ENCODE data around the gene ARHGAP15.

Gene ARHGAP15

DNA sequence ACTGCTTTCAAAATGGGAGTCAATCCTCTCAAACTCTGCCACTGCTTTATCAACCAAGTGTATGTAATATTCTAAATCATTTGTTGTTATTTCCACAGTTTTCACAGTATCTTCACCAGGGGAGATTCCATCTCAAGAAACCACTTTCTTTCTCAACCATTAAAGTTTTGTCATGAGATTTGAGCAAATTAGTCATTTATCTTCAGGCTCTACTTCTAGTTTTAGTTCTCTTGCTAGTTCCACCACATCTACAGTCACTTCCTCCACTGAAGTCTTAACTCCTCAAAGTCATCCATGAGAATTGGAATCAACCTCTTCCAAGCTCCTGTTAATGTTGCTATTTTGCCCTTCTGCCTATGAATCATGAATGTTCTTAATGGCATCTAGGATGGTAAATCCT lies 545.8 kb downstream of the ARHGAP15 start:
- TF ChIP-seq CTCF (IDR thresholded peaks at IDR 0.05; ENCODE audit: borderline replicate concordance, insufficient read depth, low read depth, low read length), result no peak
- H3K4me3 ChIP-seq (ENCODE audit: low read depth, low read length), result no peak overlapping the region

DNA sequence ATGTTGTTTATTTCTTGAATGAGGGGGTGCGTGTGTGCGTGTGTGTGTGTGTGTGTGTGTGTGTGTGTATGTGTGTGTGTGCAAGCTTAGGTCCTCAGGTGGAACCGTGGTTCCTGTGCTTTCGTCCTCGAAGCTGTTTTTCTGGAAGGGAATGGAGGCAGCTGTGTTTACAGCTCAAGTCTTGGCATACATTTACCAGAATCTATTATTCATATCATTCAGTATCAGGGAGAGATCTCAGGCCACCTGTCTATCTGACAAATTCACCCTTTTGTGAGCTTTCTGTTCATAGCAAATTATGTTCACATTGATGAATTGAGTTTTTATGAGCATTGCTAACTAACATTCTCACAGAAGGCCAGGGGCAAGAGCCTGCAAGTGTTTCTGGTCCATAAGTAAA lies 550.4 kb downstream of the ARHGAP15 start:
- H3K4me3 ChIP-seq (ENCODE audit: low read depth, low read length), result no peak overlapping the region
- TF ChIP-seq CTCF (IDR thresholded peaks at IDR 0.05; ENCODE audit: borderline replicate concordance, insufficient read depth, low read depth, low read length), result no peak

DNA sequence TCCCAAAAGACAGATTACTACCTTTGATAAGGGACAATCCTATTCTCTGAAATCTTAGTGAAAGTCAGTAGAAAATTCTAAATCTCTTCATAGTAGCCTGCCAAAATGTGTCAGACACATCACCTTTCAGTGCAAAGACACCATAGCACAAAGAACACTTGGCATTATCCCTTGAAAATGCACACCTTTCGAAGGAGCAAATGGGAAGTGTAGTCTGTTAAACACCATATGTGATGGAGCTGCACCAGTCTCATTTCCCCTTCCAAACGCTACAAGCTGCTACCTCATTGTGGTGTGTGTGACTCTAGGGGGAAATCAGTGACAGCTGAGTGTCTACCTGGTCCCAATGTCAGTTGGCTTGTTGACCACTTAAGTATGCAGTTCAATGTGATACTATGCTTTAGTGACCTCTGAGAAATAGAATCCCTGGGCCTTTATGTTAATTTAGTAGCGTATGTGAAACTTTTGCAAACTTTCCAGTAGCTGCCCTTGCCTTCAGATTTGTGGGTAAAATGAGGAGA lies 551.7 kb downstream of the ARHGAP15 start:
- H3K4me3 ChIP-seq (ENCODE audit: low read depth, low read length), result no peak overlapping the region
- no peak for TF ChIP-seq CTCF (IDR thresholded peaks at IDR 0.05; ENCODE audit: borderline replicate concordance, insufficient read depth, low read depth, low read length)

DNA sequence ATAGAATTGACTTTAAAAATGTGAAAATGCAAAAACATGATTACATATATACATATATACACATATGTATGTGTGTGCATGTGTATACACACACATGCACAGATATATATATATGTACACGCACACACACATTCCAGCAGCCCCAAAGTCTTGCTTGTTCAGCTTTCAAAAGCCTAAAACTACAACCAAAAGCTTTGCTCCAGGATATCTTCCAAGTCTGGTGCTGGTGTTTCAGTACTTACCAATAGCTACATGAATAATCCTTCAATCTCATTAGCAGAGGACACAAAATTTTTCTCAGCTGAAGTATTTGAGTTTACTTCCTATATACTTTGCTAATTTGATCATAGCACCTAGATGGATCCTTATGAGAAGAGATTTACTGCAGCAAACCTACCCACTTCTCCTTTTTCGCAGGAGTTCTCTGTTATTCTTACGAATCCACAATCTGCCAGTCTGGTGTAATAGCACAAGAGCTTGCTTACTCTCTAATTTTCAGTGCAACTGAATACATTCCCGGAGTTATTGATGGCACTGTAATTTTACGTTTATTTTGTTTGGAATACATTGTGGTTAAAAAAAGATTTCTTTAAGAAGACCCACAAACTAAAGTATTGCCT lies 553.3 kb downstream of the ARHGAP15 start:
- H3K4me3 ChIP-seq (ENCODE audit: low read depth, low read length), result no peak overlapping the region
- TF ChIP-seq CTCF (IDR thresholded peaks at IDR 0.05; ENCODE audit: borderline replicate concordance, insufficient read depth, low read depth, low read length), result no peak

- TF ChIP-seq CTCF (IDR thresholded peaks at IDR 0.05; ENCODE audit: borderline replicate concordance, insufficient read depth, low read depth, low read length), result no peak
- H3K4me3 ChIP-seq (ENCODE audit: low read depth, low read length), result no peak overlapping the region
Measured at GRCh38 chr2:143683977-143684376, 554.8 kb downstream of the ARHGAP15 start.

DNA sequence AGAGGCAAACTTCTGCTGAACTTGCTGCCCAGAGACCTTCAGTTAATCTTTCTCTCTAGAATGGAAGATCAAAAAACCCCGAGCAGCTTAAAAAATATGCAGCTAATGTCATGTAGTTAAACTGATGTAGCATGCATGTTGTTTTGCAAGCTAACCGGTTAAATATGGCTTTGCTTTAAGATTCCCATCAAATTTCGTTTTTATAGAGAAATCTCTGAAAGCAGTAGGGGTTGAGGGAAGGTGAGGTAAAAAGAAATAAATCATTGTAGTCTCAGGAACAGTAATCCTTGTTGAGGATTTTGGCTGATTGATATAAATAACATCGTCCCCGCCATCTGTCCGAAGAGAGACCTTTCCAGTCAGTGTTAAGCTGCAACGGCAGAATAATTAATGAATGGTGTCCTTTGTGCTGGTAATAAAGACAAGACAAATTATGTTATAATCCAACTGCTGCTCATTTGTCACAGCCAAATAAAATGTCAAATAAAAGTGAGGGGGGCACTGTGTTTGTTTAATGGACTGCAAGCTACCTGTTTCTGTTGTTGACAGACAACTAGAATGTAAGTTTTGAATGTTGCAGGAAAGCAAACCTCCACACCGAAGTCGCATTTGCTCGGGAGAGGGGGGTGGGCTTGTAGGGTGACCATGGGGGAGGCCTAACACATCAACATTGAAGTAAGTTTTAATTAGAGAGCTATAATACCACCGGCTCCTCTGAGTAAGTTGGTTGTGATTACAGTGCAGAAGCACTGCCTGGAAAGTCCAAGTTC lies 555.5 kb downstream of the ARHGAP15 start:
- no peak for TF ChIP-seq CTCF (IDR thresholded peaks at IDR 0.05; ENCODE audit: borderline replicate concordance, insufficient read depth, low read depth, low read length)
- H3K4me3 ChIP-seq (ENCODE audit: low read depth, low read length), result no peak overlapping the region

All from GM12875 (cell line).